PC-9 (cell line): Measurements from ENCODE around the gene TECTA. TPM values are rescaled to one million over a fixed set of nuclear protein-coding genes. Genes with fewer than 3 reads are reported as not detected.

Experiments
- BruUV-seq: library from RNA; stranded (reverse); fragments of 400-500 nt; replicated peaks from 2 replicates; lab custom pipeline; 2021; lab: Mats Ljungman, UMichigan
- CTCF ChIA-PET: fragments of 300-600 bp; sonication (Branson Sonifier 250); formaldehyde crosslinking; loops from one replicate; lab custom pipeline; 2022; ENCODE audit warnings: antibody characterized with exemption; lab: Charles Lee
- POLR2A ChIA-PET: fragments of 300-600 bp; sonication (Branson Sonifier 250); formaldehyde crosslinking; loops from one replicate; lab custom pipeline; 2022; ENCODE audit warnings: antibody characterized with exemption; ENCODE audit not compliant: unreplicated experiment; lab: Charles Lee
- DNase-seq, 2 experiments: peaks; one replicate each; pipeline versions ENCODE4 v3.0.0 to v3.0.0-alpha.2; 2015 to 2022; ENCODE audit warnings: mixed read lengths in 1 of 2
- H2AFZ ChIP-seq: fragments of 200-600 bp; sonication (generic); 2 replicates; pipeline ENCODE4 v1.8.1; 2017; ENCODE audit warnings: antibody characterized with exemption
- H3F3A ChIP-seq: fragments of 200-600 bp; sonication (generic); 2 replicates; pipeline ENCODE4 v1.8.1; 2017; ENCODE audit warnings: antibody characterized with exemption, mild to moderate bottlenecking, low read depth; ENCODE audit not compliant: insufficient read depth
- H3K27ac ChIP-seq: fragments of 200-600 bp; sonication (generic); 2 replicates; pipeline ENCODE4 v1.6.1; 2016; ENCODE audit warnings: mixed run types
- H3K27me3 ChIP-seq: fragments of 200-600 bp; sonication (generic); 2 replicates; pipeline ENCODE4 v1.6.1; 2016; ENCODE audit warnings: low read depth, mixed run types; ENCODE audit not compliant: insufficient read depth
- H3K36me3 ChIP-seq: fragments of 200-600 bp; sonication (generic); 2 replicates; pipeline ENCODE4 v1.6.1; 2016; ENCODE audit warnings: low read depth, mixed run types
- H3K4me1 ChIP-seq: fragments of 200-600 bp; sonication (generic); replicated peaks from 2 replicates; pipeline ENCODE4 v1.6.1; 2016; ENCODE audit warnings: mixed run types; ENCODE audit not compliant: insufficient read depth
- H3K4me2 ChIP-seq: fragments of 200-600 bp; sonication (generic); 2 replicates; pipeline ENCODE4 v1.6.1; 2017; ENCODE audit warnings: mixed run types
- H3K4me3 ChIP-seq: fragments of 200-600 bp; sonication (generic); 2 replicates; pipeline ENCODE4 v1.6.1; 2016; ENCODE audit warnings: mixed run types
- H3K79me2 ChIP-seq: fragments of 200-600 bp; sonication (generic); 2 replicates; pipeline ENCODE4 v1.6.1; 2017; ENCODE audit warnings: low read depth, mixed run types
- H3K9me2 ChIP-seq: fragments of 200-600 bp; sonication (generic); 2 replicates; pipeline ENCODE4 v1.8.1; 2017; ENCODE audit warnings: mild to moderate bottlenecking; ENCODE audit not compliant: insufficient read depth
- H3K9me3 ChIP-seq: fragments of 200-600 bp; sonication (generic); 2 replicates; pipeline ENCODE4 v1.8.1; 2016; ENCODE audit warnings: low read depth; ENCODE audit not compliant: insufficient read depth
- H4K20me1 ChIP-seq: fragments of 200-600 bp; sonication (generic); 2 replicates; pipeline ENCODE4 v1.8.1; 2017; ENCODE audit not compliant: insufficient read depth
- EZH2 ChIP-seq: fragments of 200-600 bp; sonication (generic); IDR thresholded peaks from 2 replicates; pipeline ENCODE4 v1.8.0; 2017; ENCODE audit warnings: antibody characterized with exemption, low read depth
- intact Hi-C: fragments of 100-400 bp; cut with micrococcal nuclease; formaldehyde crosslinking; loops from one replicate; pipeline ENCODE4 v1.10.0; 2022; ENCODE audit not compliant: unreplicated experiment
- total RNA-seq: library from RNA; stranded (reverse); gene quantifications from 2 replicates; pipeline ENCODE4 v1.2.3, GENCODE V29; 2021
- TF ChIP-seq, protein P1 (sequence below): fragments of 200-600 bp; sonication (generic); conservative IDR thresholded peaks from 2 replicates; pipeline ENCODE4 v1.6.1; 2017; ENCODE audit warnings: mixed run types, antibody characterized with exemption, mild to moderate bottlenecking, moderate library complexity

Gene TECTA
- total RNA-seq, 1 experiment from 2014 or later: 0.04 TPM

- CTCF ChIA-PET: no interaction called here
- H3K27me3 ChIP-seq: peaks cover 92% of the 10 kb centered on the region
- H3K79me2 ChIP-seq: no peaks in the 10 kb centered on the region
- no peaks in the 10 kb centered on the region for H3K36me3 ChIP-seq
- H3K27ac ChIP-seq: no peak overlapping the region
- intact Hi-C loops: no loop called here
- no peak overlapping the region for H3K4me3 ChIP-seq
- no peaks in the 10 kb centered on the region for H3K9me2 ChIP-seq
- no peaks in the 10 kb centered on the region for H3K9me3 ChIP-seq
- no peak for DNase-seq
- no peak overlapping the region for H2AFZ ChIP-seq
- H3K4me1 ChIP-seq: no peaks in the 10 kb centered on the region
- TF ChIP-seq, protein P1, sequence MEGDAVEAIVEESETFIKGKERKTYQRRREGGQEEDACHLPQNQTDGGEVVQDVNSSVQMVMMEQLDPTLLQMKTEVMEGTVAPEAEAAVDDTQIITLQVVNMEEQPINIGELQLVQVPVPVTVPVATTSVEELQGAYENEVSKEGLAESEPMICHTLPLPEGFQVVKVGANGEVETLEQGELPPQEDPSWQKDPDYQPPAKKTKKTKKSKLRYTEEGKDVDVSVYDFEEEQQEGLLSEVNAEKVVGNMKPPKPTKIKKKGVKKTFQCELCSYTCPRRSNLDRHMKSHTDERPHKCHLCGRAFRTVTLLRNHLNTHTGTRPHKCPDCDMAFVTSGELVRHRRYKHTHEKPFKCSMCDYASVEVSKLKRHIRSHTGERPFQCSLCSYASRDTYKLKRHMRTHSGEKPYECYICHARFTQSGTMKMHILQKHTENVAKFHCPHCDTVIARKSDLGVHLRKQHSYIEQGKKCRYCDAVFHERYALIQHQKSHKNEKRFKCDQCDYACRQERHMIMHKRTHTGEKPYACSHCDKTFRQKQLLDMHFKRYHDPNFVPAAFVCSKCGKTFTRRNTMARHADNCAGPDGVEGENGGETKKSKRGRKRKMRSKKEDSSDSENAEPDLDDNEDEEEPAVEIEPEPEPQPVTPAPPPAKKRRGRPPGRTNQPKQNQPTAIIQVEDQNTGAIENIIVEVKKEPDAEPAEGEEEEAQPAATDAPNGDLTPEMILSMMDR: no peak
- no peak for TF ChIP-seq EZH2
- H3K4me2 ChIP-seq: no peak overlapping the region
- H3F3A ChIP-seq: no peaks in the 10 kb centered on the region
- POLR2A ChIA-PET: no interaction called here
- BruUV-seq: no TSS peak
- no peaks in the 10 kb centered on the region for H4K20me1 ChIP-seq
These were observed 56.7 kb downstream of the TECTA start for GRCh38 chr11:121157756-121158155.

GRCh38 chr11:121159741-121160140 lies 58.7 kb downstream of the TECTA start:
- no peak overlapping the region for H2AFZ ChIP-seq
- no peaks in the 10 kb centered on the region for H3K4me1 ChIP-seq
- DNase-seq: no peak
- intact Hi-C loops: no loop called here
- no TSS peak for BruUV-seq
- H3K4me3 ChIP-seq: no peak overlapping the region
- H3K79me2 ChIP-seq: no peaks in the 10 kb centered on the region
- H3F3A ChIP-seq: no peaks in the 10 kb centered on the region
- ChIA-PET CTCF (no interaction called here), POLR2A (no interaction called here)
- H4K20me1 ChIP-seq: no peaks in the 10 kb centered on the region
- H3K9me2 ChIP-seq: no peaks in the 10 kb centered on the region
- peaks cover 89% of the 10 kb centered on the region for H3K27me3 ChIP-seq
- no peak for TF ChIP-seq EZH2
- TF ChIP-seq, protein P1: no peak
- H3K4me2 ChIP-seq: no peak overlapping the region
- H3K9me3 ChIP-seq: no peaks in the 10 kb centered on the region
- H3K36me3 ChIP-seq: no peaks in the 10 kb centered on the region
- H3K27ac ChIP-seq: no peak overlapping the region

GRCh38 chr11:121161349-121161917 lies 60.4 kb downstream of the TECTA start:
- no peaks in the 10 kb centered on the region for H3K4me1 ChIP-seq
- H3F3A ChIP-seq: no peaks in the 10 kb centered on the region
- intact Hi-C loops: no loop called here
- H3K27ac ChIP-seq: no peak overlapping the region
- no peak overlapping the region for H2AFZ ChIP-seq
- H3K79me2 ChIP-seq: no peaks in the 10 kb centered on the region
- H3K4me2 ChIP-seq: no peak overlapping the region
- no peaks in the 10 kb centered on the region for H3K9me3 ChIP-seq
- DNase-seq: no peak
- BruUV-seq: no TSS peak
- H3K27me3 ChIP-seq: peaks cover 94% of the 10 kb centered on the region
- H4K20me1 ChIP-seq: no peaks in the 10 kb centered on the region
- no peaks in the 10 kb centered on the region for H3K36me3 ChIP-seq
- TF ChIP-seq, protein P1: no peak
- TF ChIP-seq EZH2: no peak
- ChIA-PET CTCF (no interaction called here), POLR2A (no interaction called here)
- no peaks in the 10 kb centered on the region for H3K9me2 ChIP-seq
- no peak overlapping the region for H3K4me3 ChIP-seq
